HEK293 (cell line): ENCODE data around the gene TSPYL4.
A peak's percentile ranks its signal among the peaks of the same experiment; 100 is the strongest.

ENCODE experiments used
- SETDB1 ChIP-seq: IDR thresholded peaks from one replicate; pipeline ENCODE4 v1.6.1; 2017; ENCODE audit warnings: mild to moderate bottlenecking, low read length, moderate library complexity, mixed read lengths; ENCODE audit not compliant: insufficient read length
- SP3 ChIP-seq: fragments of 450-650 bp; formaldehyde crosslinking; IDR thresholded peaks from 2 replicates; pipeline ENCODE4 v1.5.1; 2016; ENCODE audit warnings: missing biosample characterization, missing genetic modification characterization
- YY1 ChIP-seq: fragments of 450-650 bp; formaldehyde crosslinking; IDR thresholded peaks from 2 replicates; pipeline ENCODE4 v1.5.1; 2018; ENCODE audit warnings: missing biosample characterization, missing genetic modification characterization
- ZBTB6 ChIP-seq: fragments of 450-650 bp; formaldehyde crosslinking; IDR thresholded peaks from 2 replicates; pipeline ENCODE4 v1.5.1; 2017; ENCODE audit warnings: missing biosample characterization, missing genetic modification characterization
- ZNF114 ChIP-seq: fragments of 450-650 bp; formaldehyde crosslinking; IDR thresholded peaks from 2 replicates; pipeline ENCODE4 v1.5.0; 2017; ENCODE audit warnings: missing biosample characterization, missing genetic modification characterization
- ZNF302 ChIP-seq: fragments of 450-650 bp; formaldehyde crosslinking; IDR thresholded peaks from 2 replicates; pipeline ENCODE4 v1.5.1; 2016; ENCODE audit warnings: missing biosample characterization, missing genetic modification characterization, low read depth
- ZNF366 ChIP-seq: fragments of 450-650 bp; formaldehyde crosslinking; conservative IDR thresholded peaks from 2 replicates; pipeline ENCODE4 v1.5.1; 2016; ENCODE audit warnings: missing biosample characterization, missing genetic modification characterization
- ZNF394 ChIP-seq: fragments of 450-650 bp; formaldehyde crosslinking; IDR thresholded peaks from 2 replicates; pipeline ENCODE4 v1.5.1; 2016; ENCODE audit warnings: missing biosample characterization, missing genetic modification characterization, mild to moderate bottlenecking, moderate library complexity, borderline replicate concordance
- ZNF473 ChIP-seq: fragments of 450-650 bp; formaldehyde crosslinking; IDR thresholded peaks from 2 replicates; pipeline ENCODE4 v1.5.1; 2017; ENCODE audit warnings: missing biosample characterization, missing genetic modification characterization
- ZNF518A ChIP-seq: fragments of 450-650 bp; formaldehyde crosslinking; conservative IDR thresholded peaks from 2 replicates; pipeline ENCODE4 v1.5.1; 2016; ENCODE audit warnings: low read depth, missing biosample characterization, missing genetic modification characterization
- ZNF544 ChIP-seq: fragments of 450-650 bp; formaldehyde crosslinking; IDR thresholded peaks from 2 replicates; pipeline ENCODE4 v1.5.0; 2017; ENCODE audit warnings: missing biosample characterization, missing genetic modification characterization
- ZNF548 ChIP-seq: fragments of 450-650 bp; formaldehyde crosslinking; IDR thresholded peaks from 2 replicates; pipeline ENCODE4 v1.5.1; 2016; ENCODE audit warnings: missing biosample characterization, missing genetic modification characterization
- ZNF558 ChIP-seq: fragments of 450-650 bp; formaldehyde crosslinking; IDR thresholded peaks from 2 replicates; pipeline ENCODE4 v1.5.1; 2016; ENCODE audit warnings: missing biosample characterization, missing genetic modification characterization
- ZNF561 ChIP-seq: fragments of 450-650 bp; IDR thresholded peaks from 2 replicates; pipeline ENCODE4 v1.5.1; 2018; ENCODE audit warnings: missing biosample characterization, missing genetic modification characterization, borderline replicate concordance
- ZNF621 ChIP-seq: fragments of 450-650 bp; formaldehyde crosslinking; IDR thresholded peaks from 2 replicates; pipeline ENCODE4 v1.5.1; 2017; ENCODE audit warnings: missing biosample characterization, missing genetic modification characterization
- ZNF626 ChIP-seq: fragments of 450-650 bp; sonication (Bioruptor Pico); formaldehyde crosslinking; IDR thresholded peaks from 2 replicates; pipeline ENCODE4 v1.5.1; 2018; ENCODE audit warnings: missing biosample characterization, missing genetic modification characterization, inconsistent platforms
- ZNF654 ChIP-seq: fragments of 450-650 bp; formaldehyde crosslinking; IDR thresholded peaks from 2 replicates; pipeline ENCODE4 v1.5.1; 2016; ENCODE audit warnings: low read depth, missing biosample characterization, missing genetic modification characterization
- ZNF660 ChIP-seq: fragments of 450-650 bp; IDR thresholded peaks from 2 replicates; pipeline ENCODE4 v1.5.1; 2018; ENCODE audit warnings: missing biosample characterization, mild to moderate bottlenecking, missing genetic modification characterization
- ZNF701 ChIP-seq: fragments of 450-650 bp; formaldehyde crosslinking; IDR thresholded peaks from 2 replicates; pipeline ENCODE4 v1.5.1; 2016; ENCODE audit warnings: missing biosample characterization, missing genetic modification characterization
- ZNF76 ChIP-seq: fragments of 450-650 bp; formaldehyde crosslinking; IDR thresholded peaks from 2 replicates; pipeline ENCODE4; 2016; ENCODE audit warnings: low read depth, missing biosample characterization, missing genetic modification characterization, borderline replicate concordance
- ZNF792 ChIP-seq: fragments of 450-650 bp; formaldehyde crosslinking; IDR thresholded peaks from 2 replicates; pipeline ENCODE4 v1.5.1; 2016; ENCODE audit warnings: missing biosample characterization, missing genetic modification characterization
- TF ChIP-seq, protein P1 (sequence below): fragments of 450-650 bp; IDR thresholded peaks from 2 replicates; pipeline ENCODE4 v1.5.1; 2018; ENCODE audit warnings: missing biosample characterization, missing genetic modification characterization
- TF ChIP-seq, protein P2 (sequence below): fragments of 450-650 bp; formaldehyde crosslinking; IDR thresholded peaks from 2 replicates; pipeline ENCODE4 v1.5.1; 2016; ENCODE audit warnings: missing biosample characterization, missing genetic modification characterization
- TF ChIP-seq, protein P3 (sequence below): fragments of 450-650 bp; formaldehyde crosslinking; IDR thresholded peaks from 2 replicates; pipeline ENCODE4 v1.5.1; 2016; ENCODE audit warnings: missing biosample characterization, missing genetic modification characterization
- TF ChIP-seq, protein P4 (sequence below): fragments of 450-650 bp; formaldehyde crosslinking; IDR thresholded peaks from 2 replicates; pipeline ENCODE4 v1.5.1; 2017; ENCODE audit warnings: missing biosample characterization, mild to moderate bottlenecking, missing genetic modification characterization, moderate library complexity
- TF ChIP-seq, protein P5 (sequence below): fragments of 450-650 bp; formaldehyde crosslinking; IDR thresholded peaks from 2 replicates; pipeline ENCODE4 v1.5.1; 2016; ENCODE audit warnings: missing biosample characterization, missing genetic modification characterization

The TSPYL4 gene

GRCh38 chr6:116268589-116269293 lies 14.9 kb upstream of the TSPYL4 start (continued):
- TF ChIP-seq ZNF518A (tag by site-specific recombination) (no peak), ZNF473 (tag by site-specific recombination) (no peak), ZNF660 (tag by site-specific recombination) (peak; percentile 90), ZNF701 (no peak), ZNF302 (no peak), ZNF626 (no peak), ZBTB6 (tag by site-specific recombination) (no peak), ZNF561 (tag by site-specific recombination) (no peak), ZNF792 (tag by site-specific recombination) (no peak), ZNF394 (tag by site-specific recombination) (no peak), ZNF654 (tag by site-specific recombination) (peak; percentile 97), ZNF544 (tag by site-specific recombination) (no peak), SETDB1 (no peak), SP3 (no peak), ZNF548 (no peak), ZNF114 (tag by site-specific recombination) (no peak), ZNF558 (tag by site-specific recombination) (no peak), YY1 (no peak), ZNF366 (tag by site-specific recombination) (peak; percentile 35; the same call in 1 of the 2 replicates), ZNF76 (no peak), ZNF621 (tag by site-specific recombination) (no peak)
- TF ChIP-seq, protein P1, sequence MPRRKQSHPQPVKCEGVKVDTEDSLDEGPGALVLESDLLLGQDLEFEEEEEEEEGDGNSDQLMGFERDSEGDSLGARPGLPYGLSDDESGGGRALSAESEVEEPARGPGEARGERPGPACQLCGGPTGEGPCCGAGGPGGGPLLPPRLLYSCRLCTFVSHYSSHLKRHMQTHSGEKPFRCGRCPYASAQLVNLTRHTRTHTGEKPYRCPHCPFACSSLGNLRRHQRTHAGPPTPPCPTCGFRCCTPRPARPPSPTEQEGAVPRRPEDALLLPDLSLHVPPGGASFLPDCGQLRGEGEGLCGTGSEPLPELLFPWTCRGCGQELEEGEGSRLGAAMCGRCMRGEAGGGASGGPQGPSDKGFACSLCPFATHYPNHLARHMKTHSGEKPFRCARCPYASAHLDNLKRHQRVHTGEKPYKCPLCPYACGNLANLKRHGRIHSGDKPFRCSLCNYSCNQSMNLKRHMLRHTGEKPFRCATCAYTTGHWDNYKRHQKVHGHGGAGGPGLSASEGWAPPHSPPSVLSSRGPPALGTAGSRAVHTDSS (tag by site-specific recombination), result no peak
- TF ChIP-seq, protein P2, sequence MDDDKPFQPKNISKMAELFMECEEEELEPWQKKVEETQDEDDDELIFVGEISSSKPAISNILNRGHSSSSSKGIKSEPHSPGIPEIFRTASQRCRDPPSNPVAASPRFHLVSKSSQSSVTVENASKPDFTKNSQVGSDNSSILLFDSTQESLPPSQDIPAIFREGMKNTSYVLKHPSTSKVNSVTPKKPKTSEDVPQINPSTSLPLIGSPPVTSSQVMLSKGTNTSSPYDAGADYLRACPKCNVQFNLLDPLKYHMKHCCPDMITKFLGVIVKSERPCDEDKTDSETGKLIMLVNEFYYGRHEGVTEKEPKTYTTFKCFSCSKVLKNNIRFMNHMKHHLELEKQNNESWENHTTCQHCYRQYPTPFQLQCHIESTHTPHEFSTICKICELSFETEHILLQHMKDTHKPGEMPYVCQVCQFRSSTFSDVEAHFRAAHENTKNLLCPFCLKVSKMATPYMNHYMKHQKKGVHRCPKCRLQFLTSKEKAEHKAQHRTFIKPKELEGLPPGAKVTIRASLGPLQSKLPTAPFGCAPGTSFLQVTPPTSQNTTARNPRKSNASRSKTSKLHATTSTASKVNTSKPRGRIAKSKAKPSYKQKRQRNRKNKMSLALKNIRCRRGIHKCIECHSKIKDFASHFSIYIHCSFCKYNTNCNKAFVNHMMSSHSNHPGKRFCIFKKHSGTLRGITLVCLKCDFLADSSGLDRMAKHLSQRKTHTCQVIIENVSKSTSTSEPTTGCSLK (tag by site-specific recombination), result no peak
- TF ChIP-seq, protein P3, sequence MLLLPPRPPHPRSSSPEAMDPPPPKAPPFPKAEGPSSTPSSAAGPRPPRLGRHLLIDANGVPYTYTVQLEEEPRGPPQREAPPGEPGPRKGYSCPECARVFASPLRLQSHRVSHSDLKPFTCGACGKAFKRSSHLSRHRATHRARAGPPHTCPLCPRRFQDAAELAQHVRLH (tag by site-specific recombination), result no peak
- TF ChIP-seq, protein P4, sequence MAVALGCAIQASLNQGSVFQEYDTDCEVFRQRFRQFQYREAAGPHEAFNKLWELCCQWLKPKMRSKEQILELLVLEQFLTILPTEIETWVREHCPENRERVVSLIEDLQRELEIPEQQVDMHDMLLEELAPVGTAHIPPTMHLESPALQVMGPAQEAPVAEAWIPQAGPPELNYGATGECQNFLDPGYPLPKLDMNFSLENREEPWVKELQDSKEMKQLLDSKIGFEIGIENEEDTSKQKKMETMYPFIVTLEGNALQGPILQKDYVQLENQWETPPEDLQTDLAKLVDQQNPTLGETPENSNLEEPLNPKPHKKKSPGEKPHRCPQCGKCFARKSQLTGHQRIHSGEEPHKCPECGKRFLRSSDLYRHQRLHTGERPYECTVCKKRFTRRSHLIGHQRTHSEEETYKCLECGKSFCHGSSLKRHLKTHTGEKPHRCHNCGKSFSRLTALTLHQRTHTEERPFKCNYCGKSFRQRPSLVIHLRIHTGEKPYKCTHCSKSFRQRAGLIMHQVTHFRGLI, result no peak
- TF ChIP-seq, protein P5, sequence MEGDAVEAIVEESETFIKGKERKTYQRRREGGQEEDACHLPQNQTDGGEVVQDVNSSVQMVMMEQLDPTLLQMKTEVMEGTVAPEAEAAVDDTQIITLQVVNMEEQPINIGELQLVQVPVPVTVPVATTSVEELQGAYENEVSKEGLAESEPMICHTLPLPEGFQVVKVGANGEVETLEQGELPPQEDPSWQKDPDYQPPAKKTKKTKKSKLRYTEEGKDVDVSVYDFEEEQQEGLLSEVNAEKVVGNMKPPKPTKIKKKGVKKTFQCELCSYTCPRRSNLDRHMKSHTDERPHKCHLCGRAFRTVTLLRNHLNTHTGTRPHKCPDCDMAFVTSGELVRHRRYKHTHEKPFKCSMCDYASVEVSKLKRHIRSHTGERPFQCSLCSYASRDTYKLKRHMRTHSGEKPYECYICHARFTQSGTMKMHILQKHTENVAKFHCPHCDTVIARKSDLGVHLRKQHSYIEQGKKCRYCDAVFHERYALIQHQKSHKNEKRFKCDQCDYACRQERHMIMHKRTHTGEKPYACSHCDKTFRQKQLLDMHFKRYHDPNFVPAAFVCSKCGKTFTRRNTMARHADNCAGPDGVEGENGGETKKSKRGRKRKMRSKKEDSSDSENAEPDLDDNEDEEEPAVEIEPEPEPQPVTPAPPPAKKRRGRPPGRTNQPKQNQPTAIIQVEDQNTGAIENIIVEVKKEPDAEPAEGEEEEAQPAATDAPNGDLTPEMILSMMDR (tag by site-specific recombination), result peak; percentile 76
